H7 (cell line): Measurements from ENCODE around the gene RUNX2. TPM values are rescaled to one million over a fixed set of nuclear protein-coding genes. Genes with fewer than 3 reads are reported as not detected.
"Not testable (repeated sequence)": the region's sequence is repeated elsewhere in the genome, so short reads cannot be mapped to it uniquely, and the experiment has no call there.

ENCODE experiments used
- DNase-seq: peaks from one replicate; pipeline ENCODE4 v3.0.0; 2012
- H3K27me3 ChIP-seq: 2 replicates; pipeline ENCODE4 v1.6.0; 2011; ENCODE audit warnings: mild to moderate bottlenecking, low read length; ENCODE audit not compliant: control insufficient read depth, insufficient read depth
- H3K36me3 ChIP-seq: replicated peaks from 2 replicates; pipeline ENCODE4 v1.5.1; 2011; ENCODE audit warnings: low read length; ENCODE audit not compliant: control insufficient read depth, insufficient read depth
- H3K4me3 ChIP-seq: 2 replicates; pipeline ENCODE4 v1.5.1; 2011; ENCODE audit warnings: low read depth, mild to moderate bottlenecking, control low read depth, low read length, moderate library complexity; ENCODE audit not compliant: insufficient read depth
- total RNA-seq: library from RNA; depleted of rRNA; stranded (reverse); fragments of >200 nt; shearing (Covaris generic); gene quantifications from 2 replicates; pipeline ENCODE4 v1.2.3, GENCODE V29; 2014; rRNA removed

RUNX2 gene
- 0.14 and 0.18 TPM in 2 replicates for total RNA-seq

DNA sequence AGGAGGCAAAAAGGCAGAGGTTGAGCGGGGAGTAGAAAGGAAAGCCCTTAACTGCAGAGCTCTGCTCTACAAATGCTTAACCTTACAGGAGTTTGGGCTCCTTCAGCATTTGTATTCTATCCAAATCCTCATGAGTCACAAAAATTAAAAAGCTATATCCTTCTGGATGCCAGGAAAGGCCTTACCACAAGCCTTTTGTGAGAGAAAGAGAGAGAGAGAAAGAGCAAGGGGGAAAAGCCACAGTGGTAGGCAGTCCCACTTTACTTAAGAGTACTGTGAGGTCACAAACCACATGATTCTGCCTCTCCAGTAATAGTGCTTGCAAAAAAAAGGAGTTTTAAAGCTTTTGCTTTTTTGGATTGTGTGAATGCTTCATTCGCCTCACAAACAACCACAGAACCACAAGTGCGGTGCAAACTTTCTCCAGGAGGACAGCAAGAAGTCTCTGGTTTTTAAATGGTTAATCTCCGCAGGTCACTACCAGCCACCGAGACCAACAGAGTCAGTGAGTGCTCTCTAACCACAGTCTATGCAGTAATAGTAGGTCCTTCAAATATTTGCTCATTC lies at the start of gene RUNX2:
TSS of gene RUNX2 (plus strand) at position 375 of the 567 bp plus-strand sequence. CDS start 397 bp downstream, outside the sequence.
- no peak for DNase-seq
- Histone ChIP-seq H3K27me3 (no peaks in the 10 kb centered on the region), H3K36me3 (no peaks in the 10 kb centered on the region), H3K4me3 (no peak within 1 kb of the TSS)

DNA sequence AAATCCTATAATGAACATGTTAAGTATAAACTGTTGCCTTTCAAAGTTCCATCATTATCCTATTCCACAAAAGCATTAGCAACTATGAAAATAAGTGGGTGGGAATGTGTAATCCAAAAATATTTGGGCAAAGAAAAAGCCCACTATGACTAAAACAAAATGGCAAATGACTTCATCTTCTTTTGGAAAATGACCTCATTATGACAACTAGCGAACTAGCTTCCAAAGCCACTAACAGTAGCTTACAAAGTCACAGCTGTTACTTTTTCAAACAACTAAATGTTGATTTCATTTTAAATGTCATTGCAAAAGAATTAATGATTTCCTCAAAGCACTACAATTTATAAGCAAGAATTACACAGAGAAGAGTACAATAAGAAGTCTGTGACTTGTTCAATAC lies 49.8 kb upstream of the RUNX2 start:
- H3K27me3 ChIP-seq, result no peaks in the 10 kb centered on the region
- no peak overlapping the region for H3K4me3 ChIP-seq
- no peaks in the 10 kb centered on the region for H3K36me3 ChIP-seq
- DNase-seq, result no peak

DNA sequence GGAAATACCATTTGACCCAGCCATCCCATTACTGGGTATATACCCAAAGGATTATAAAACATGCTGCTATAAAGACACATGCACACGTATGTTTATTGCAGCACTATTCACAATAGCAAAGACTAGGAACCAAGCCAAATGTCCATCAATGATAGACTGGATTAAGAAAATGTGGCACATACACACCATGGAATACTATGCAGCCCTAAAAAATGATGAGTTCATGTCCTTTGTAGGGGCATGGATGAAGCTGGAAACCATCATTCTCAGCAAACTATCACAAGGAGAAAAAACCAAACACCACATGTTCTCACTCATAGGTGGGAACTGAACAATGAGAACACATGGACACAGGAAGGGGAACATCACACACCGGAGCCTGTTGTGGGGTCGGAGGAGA lies 41.4 kb upstream of the RUNX2 start:
- not testable (repeated sequence) for H3K36me3 ChIP-seq

DNA sequence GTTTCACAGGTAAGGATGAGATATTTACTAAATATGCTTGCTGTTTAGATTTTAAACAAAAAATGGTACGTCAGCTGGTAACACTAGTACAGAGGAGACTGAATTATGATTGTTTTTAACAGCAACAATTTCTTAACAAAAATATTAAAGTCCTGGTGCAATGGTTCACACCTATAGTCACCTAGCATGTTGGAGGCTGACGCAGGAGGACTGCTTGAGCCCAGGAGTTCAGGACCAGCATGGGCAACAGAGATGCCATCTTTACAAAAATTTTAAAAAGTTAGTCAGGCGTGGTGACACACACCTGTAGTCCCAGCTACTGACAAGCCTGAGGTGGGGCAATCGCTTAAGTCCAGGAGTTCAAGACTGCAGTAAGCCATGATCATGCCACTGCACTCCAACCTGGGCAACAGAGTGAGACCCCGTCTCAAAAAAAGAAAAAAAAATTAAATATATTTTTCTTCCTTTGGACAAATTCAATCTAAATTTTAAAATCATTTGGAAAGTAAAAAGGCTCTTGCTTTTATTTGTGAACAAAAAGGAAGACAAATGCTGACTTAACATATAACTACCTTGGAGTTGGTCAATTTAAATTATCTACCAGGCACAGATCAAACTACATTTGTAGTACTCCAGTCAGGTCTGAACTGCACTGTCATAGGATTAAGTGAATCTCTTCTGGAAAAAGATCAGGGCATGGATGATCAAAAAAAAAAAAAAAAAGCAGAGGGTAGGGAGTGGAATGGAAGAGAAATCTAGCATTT lies 38.2 kb upstream of the RUNX2 start:
- no peaks in the 10 kb centered on the region for H3K36me3 ChIP-seq
- no peak overlapping the region for H3K4me3 ChIP-seq
- no peaks in the 10 kb centered on the region for H3K27me3 ChIP-seq
- no peak for DNase-seq

More for the DNA sequence above, 41.4 kb upstream of the RUNX2 start:
- H3K27me3 ChIP-seq, H3K4me3 ChIP-seq, DNase-seq: not testable (repeated sequence)

DNA sequence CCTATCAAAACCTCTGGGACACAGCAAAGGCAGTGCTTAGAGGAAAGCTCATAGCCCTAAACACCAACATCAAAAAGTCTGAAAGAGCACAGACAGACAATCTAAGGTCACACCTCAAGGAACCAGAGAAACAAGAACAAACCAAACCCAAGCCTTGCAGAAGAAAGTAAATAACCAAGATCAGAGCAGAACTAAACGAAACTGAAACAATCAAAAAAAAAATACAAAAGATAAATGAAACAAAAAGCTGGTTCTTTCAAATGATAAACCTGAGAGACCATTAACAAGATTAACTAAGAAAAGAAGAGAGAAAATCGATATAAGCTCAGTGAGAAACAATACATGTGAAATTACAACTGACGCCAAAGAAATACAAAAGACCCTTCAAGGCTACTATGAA lies 34.8 kb upstream of the RUNX2 start:
- no peaks in the 10 kb centered on the region for H3K27me3 ChIP-seq
- H3K4me3 ChIP-seq, result no peak overlapping the region
- DNase-seq, result no peak
- H3K36me3 ChIP-seq, result no peaks in the 10 kb centered on the region

DNA sequence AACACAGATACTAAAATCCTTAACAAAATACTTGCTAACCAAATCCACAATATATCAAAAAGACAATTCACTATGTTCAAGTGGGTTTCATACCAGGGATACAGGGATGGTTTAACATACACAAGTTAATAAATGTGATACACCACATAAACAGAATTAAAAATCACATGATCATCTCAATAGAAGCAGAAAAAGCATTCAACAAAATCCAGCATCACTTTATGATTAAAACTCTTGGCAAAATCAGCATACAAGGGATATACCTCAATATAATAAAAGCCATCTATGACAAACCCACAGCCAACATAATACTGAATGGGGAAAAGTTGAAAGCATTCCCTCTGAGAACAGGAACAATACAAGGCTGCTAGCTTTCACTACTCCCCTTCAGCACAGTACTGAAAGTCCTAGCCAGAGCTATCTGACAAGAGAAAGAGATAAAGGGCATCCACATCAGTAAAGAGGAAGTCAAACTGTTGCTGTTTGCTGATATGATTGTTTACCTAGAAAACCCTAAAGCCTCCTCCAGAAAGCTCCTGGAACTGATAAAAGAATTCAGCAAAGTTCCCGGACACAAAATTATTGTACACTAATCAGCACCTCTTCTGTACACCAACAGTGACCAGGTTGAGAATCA lies 33.9 kb upstream of the RUNX2 start:
- not testable (repeated sequence) for DNase-seq, H3K36me3 ChIP-seq, H3K4me3 ChIP-seq, H3K27me3 ChIP-seq

DNA sequence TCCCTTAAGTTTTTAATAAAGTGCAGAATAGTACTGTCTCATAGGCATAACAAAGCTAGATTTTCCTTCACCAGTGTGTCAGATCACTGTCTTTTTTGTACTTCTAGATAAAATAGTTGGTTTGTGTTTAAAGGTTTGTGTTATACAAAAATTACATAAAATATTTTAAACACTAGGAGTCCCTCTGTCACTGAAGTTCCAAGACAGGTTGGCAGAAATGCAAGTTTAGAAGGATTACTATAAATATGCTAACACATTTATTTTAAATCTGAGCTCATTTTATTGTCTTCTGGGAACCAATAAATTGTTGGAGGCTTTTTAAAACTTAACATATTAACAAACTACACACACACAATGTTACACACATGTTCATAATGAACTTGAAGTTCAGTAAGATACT lies 30.8 kb upstream of the RUNX2 start:
- Histone ChIP-seq H3K27me3 (no peaks in the 10 kb centered on the region), H3K36me3 (no peaks in the 10 kb centered on the region), H3K4me3 (no peak overlapping the region)
- no peak for DNase-seq

DNA sequence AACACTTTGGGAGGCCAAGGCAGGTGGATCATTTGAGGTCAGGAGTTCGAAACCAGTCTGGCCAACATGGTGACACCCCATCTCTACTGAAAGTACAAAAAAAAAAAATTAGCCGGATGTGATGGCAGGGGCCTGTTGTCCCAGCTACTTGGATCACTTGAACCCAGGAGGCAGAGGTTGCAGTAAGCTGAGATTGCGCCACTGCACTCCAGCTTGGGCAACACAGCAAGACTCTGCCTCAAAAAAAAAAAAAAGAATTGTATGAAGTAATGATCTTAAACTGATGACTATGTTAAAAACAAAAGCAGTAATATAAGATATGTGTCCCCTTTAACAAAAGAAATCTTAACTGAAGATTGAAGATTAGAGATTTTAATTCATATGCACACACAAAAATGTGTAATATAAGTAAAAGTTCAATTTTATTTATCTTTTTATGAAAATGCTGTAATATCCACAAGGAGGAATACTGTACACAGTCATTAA lies 29.0 kb upstream of the RUNX2 start:
- H3K27me3 ChIP-seq, result no peaks in the 10 kb centered on the region
- DNase-seq, result no peak
- no peaks in the 10 kb centered on the region for H3K36me3 ChIP-seq
- no peak overlapping the region for H3K4me3 ChIP-seq

DNA sequence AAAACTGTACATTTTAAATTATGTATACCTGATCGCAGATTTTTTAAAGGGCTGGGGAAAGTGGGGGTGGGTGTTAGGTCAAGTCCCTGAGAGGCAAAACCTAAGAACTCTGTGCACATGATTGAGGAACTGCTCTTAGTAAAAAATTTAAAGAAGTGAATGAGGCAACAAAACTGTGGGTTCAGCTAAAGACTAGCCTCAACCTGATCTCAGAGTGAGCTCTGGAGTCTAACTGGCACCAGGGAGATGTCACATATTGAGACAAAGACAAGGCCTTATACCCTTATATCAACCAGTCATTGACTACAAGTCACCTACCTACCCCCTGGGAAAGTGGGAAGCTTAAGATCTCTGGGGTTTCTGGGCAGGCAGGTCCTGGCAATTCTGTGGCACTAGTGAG lies 27.4 kb upstream of the RUNX2 start:
- no peak overlapping the region for H3K4me3 ChIP-seq
- H3K27me3 ChIP-seq, result no peaks in the 10 kb centered on the region
- H3K36me3 ChIP-seq, result no peaks in the 10 kb centered on the region
- DNase-seq, result no peak

DNA sequence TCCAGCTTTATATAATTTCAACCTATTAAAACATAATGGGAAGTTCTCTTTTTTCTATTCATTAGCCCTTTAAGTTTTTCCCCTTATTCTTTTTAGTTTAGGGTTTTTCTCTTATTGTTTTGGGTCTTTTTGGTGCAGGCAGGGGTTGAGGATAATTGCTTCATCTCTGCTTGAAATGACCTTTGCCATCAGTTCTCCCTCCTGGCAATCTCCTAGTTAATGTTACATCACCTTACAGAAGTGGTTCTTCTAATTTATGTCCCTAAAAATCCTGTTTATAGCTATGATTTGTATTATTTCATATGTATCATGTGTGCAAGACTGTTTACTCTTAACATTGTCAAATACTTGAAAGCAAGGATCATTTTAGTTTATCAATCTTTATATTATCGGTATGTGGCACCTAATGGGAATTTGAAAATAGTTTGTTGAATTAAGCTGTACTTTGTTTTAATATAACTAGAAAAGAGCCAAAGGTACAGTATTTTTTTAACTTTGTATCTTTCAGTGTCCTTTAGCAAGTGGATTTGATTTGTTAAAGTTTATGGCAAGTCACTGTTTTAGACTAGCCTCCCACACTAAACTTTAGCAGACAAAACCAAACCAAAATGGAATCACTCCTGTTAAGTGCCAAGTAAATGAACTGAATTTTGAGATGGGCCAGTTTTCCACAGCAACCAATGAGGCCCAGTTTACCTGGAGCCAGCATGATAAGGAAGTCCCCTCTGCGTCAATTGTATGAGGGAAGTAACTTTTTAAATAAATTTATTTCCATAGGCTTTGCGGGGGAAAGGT lies 26.6 kb upstream of the RUNX2 start:
- Histone ChIP-seq H3K27me3 (no peaks in the 10 kb centered on the region), H3K4me3 (no peak overlapping the region), H3K36me3 (no peaks in the 10 kb centered on the region)
- no peak for DNase-seq

DNA sequence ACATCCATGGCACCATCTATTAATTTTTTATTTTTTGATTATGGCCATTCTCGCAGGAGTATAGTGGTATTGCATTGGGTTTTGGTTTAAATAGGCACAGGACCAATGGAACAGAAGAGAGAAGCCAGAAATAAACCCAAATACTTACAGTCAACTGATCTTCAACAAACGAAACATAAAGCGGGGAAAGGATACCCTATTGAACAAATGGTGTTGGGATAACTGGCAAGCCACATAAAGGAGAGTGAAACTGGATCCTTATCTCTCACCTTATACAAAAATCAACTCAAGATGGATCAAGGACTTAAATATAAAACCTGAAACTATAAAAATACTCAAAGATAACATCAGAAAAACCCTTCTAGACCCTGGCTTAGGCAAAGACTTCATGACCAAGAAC lies 25.3 kb upstream of the RUNX2 start:
- H3K36me3 ChIP-seq, result no peaks in the 10 kb centered on the region; the same call in 1 of the 2 replicates
- H3K4me3 ChIP-seq, result no peak overlapping the region
- DNase-seq, result no peak
- H3K27me3 ChIP-seq, result no peaks in the 10 kb centered on the region

DNA sequence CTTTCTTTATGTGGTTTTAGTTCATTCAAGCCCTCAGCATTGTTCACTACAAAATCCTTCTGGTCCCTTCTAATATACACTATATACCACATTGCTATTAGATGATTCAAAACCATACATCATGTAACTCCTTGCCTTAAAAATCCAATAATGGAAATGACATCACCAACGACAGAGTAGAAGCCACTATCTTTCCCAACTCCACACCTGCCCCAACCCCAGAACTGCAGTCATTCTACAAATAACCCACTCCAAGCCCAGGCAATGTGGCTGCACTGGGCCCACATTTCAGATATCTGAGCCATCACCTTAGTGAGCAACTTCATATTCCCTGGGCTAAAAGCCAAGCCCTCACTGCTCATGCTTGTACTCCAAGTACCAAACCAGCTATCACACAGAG lies 22.6 kb upstream of the RUNX2 start:
- H3K4me3 ChIP-seq, result no peak overlapping the region
- H3K36me3 ChIP-seq, result no peaks in the 10 kb centered on the region; the same call in 1 of the 2 replicates
- no peaks in the 10 kb centered on the region for H3K27me3 ChIP-seq
- no peak for DNase-seq

DNA sequence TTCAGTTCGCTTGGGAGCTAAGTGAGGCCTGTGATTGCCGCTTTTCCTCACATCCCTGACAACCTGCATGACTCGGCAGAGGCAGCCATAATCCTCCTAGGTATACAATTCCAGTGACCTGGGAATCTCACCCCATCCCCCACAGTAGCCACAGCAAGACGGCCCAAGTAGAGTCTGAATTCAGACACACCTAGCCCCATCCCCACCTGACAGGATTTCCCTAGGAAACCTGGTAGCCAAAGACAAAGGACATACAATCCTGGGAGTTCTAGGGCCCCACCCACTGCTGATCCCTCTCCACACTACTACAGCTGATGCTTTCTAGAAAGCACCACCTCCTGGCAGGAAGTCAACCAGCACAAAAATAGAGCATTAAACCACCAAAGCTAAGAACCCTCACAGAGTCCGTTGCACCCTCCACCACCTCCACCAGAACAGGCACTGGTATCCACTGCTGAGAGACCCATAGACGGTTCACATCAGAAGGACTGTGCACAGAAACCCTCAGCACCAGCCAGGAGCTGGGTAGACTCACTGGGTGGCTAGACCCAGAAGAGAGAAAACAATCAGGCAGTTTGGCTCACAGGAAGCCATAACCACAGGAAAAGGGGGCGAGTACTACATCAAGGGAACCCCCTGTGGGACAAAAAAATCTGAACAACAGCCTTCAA lies 17.9 kb upstream of the RUNX2 start:
- H3K27me3 ChIP-seq, result no peaks in the 10 kb centered on the region
- no peak for DNase-seq
- no peaks in the 10 kb centered on the region; the same call in 1 of the 2 replicates for H3K36me3 ChIP-seq
- H3K4me3 ChIP-seq, result no peak overlapping the region

DNA sequence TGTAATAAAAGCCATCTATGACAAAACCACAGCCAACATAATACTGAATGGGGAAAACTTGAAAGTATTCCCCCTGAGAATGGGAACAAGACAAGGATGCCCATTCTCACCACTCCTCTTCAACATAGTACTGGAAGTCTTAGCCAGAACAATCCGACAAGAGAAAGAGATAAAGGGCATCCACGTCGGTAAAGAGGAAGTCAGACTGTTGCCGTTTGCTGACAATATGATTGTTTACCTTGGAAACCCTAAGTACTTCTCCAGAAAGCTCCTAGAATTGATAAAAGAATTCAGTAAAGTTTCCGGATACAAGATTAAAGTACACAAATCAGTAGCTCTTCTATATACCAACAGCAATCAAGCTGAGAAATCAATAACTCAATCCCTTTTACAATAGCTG lies 14.0 kb upstream of the RUNX2 start:
- Histone ChIP-seq H3K27me3 (no peaks in the 10 kb centered on the region), H3K36me3 (no peaks in the 10 kb centered on the region; the same call in 1 of the 2 replicates), H3K4me3 (no peak overlapping the region)
- no peak for DNase-seq
